ENCODE data around the gene ARHGAP33.

GRCh38 chr19:35738021-35738886 lies 37.1 kb upstream of the ARHGAP33 start:
- TF ChIP-seq CTCF (IDR thresholded peaks at IDR 0.05) (no peak), POLR2AphosphoS5 (IDR thresholded peaks at IDR 0.05) (no peak)

Data from prostate gland (tissue), 2 donors.